GM19452 (cell line): ENCODE results near the gene CEP55.
"Not testable (repeated sequence)": the region's sequence is repeated elsewhere in the genome, so short reads cannot be mapped to it uniquely, and the experiment has no call there.

Source experiments
- ATAC-seq: cut with Tn5 transposase; IDR thresholded peaks from one replicate; pipeline ENCODE4 v1.9.1; 2021; ENCODE audit not compliant: unreplicated experiment

CEP55 gene

GRCh38 chr10:93509816-93510215, 13.4 kb downstream of the CEP55 start:
- ATAC-seq: no peak

GRCh38 chr10:93512565-93512964, 16.2 kb downstream of the CEP55 start:
- ATAC-seq: no peak

GRCh38 chr10:93513091-93513490, 16.7 kb downstream of the CEP55 start:
- no peak for ATAC-seq

DNA sequence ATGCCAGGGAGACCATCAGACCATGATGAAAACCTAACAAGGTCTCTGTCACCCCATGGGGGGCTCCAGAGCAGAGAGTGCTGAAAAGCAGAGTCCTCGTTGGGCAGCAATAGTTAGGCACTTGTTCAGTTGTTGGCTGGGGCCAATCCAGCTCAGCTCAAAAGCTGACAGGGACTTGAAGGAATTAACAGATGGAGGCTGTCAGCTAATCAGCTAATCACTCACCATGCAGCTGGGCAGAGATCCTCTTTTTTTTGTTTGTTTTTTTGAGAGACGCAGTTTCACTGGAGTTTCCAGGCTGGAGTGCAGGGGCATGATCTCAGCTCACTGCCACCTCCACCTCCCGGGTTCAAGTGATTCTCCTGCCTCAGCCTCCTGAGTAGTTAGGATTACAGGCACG, 18.1 kb downstream of the CEP55 start:
- no peak for ATAC-seq

DNA sequence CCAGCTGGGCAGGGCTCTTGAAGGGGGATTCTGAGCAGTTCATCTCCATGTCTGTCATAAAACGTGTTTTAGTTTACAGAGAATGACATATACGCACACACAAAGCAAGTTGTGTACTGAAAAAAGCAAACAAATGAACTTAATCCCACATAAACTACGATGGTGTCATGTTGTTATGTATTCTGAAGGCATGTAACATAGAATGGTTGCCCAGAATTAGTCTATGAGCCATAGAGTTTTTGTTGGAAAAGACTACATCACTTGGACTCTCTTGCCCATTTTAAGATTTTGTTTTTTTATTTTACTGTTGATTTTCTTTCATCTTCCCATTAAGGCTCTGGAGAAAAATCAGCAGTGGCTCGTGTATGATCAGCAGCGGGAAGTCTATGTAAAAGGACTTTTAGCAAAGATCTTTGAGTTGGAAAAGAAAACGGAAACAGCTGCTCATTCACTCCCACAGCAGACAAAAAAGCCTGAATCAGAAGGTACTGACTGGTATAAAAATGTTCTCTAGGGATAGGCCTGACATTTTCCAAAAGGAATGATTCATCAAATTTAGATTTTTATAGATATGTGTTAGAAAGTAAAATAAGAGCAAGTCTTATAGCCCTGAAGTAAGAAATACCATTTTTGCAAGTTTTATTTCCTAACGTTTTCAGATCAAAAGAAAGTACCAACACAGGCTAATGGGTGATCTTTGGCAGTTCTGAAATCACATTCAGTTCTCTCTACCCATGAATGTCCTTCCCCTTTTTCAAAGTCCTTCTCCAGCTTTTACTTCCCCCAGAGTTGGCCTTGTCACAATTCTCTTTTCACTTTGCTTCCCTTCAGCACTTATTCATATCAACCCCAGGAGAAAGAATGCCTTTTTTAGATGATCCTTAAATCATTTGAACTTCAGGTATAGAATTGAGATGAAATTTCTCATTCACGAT, 18.9 kb downstream of the CEP55 start:
- ATAC-seq: no peak

DNA sequence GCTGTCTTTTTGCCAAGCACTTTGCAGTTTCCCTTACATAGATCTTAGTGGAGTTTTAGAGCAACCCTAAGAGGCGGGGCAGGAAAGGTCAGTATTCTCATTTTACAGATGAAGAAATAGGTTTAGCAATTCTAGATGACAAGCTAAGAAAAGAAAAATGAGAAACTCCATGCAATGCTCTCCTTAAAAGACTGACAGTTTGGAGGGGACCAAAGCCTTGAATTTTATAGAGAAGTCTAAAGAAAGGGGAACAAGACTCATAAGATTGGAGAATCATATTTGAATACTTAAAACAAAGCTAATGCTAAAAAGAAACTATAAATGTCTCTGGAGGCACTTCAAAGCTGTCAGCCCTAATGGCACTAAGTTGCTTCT, 19.6 kb downstream of the CEP55 start:
- ATAC-seq: no peak

DNA sequence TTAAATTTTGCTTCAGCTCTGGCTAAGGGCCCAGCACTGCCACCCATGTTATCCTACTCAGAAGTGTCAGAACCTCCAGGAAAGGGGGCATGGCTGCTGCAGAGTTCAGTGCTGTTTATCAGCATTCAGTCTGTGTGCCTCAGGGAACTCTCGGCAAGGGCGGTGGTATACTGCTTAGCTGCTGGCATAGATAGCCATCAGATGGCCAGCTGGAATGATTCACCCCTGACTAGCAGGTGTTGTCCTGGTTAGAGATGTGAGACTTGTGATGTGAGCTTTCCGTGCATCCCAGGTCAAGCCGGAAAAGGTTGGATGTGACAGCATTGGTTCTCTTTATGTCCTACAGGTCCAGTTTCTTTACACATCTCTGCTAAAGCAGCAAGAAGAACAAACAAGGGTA, 22.1 kb downstream of the CEP55 start:
- ATAC-seq: no peak

DNA sequence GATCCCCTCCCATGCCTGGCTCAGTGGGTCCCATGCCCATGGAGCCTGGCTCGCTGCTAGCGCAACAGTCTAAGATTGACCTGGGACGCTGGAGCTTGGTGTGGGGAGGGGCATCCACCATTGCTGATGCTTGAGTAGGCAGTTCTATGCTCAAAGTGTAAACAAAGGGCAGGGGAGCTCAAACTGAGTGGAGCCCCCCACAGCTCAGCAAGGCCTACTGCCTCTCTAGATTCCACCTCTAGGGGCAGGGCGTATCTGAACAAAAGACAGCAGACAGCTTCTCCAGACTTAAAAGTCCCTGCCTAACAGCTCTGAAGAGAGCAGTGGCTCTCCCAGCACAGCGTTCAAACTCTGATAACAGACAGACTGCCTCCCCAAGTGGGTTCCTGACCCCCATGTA, 38.9 kb downstream of the CEP55 start:
- ATAC-seq: no peak

DNA sequence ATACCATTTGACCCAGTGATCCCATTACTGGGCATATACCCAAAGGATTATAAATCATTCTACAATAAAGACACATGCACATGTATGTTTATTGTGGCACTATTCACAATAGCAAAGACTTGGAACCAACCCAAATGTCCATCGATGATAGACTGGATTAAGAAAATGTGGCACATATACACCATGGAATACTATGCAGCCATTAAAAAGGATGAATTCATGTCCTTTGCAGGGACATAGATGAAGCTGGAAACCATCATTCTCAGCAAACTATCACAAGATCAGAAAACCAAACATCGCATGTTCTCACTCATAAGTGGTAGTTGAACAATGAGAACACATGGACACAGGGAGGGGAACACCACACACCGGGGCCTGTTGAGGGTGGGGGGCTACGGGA, 44.5 kb downstream of the CEP55 start:
- not testable (repeated sequence) for ATAC-seq

DNA sequence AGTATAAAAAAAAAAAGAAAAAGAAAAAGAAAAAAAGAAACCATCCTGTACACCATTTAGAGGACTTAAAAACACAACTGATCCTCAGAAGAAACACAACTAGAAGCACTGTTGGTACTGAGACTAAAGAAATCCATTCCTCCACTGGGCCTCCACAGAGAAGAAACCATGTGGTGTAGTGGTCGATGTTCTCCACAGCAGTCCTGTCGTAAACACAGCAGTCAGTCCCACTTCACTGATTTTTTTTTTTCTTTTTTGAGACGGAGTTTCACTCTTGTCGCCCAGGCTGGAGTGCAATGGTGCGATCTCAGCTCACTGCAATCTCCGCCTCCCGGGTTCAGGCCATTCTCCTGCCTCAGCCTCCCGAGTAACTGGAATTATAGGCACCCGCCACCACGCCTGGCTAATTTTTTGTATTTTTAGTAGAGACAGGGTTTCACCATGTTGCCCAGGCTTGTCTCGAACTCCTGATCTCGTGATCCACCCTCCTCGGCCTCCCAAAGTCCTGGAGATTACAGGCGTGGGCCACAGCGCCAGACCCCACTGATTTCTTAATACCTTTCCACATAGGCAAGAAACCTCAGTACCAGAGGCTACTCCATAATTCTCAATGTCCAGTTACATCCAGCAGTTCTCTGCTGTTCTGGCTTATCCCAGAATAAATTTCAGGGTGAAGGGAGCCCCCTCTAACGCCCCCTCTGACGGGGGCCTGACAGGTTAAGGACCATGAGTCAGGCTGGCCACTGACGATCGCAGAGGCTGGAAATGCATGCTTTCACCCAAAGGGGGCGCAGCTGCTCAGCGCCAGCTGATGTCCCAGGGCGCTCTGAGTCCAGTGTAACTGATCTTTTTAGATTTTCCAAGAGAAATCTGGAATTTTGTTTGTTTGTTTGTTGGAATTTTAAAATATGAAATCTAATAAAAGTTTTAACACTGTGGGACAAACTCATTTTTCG, 45.3 kb downstream of the CEP55 start:
- ATAC-seq: no peak

DNA sequence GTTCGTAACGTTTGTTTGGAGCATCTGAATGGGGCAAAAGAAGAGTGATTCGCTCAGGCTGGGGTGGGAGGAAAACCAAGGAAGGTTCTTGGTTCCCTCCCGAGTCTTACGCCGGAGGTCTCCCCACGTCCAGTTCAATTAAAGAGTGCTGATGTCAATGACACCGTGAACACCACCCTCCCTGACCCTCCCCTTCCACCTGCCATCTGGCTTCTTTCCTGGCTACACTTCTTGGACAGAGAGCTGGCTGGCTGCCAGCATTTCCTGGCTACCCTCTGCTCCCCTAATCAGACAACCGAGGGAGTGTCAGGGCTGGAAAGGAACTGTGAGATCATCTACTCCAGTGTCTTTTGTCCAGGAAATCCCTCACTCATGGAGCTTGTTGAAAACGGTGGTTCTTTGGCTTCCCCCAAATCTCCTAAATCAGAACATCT, 46.0 kb downstream of the CEP55 start:
- ATAC-seq: no peak

- not testable (repeated sequence) for ATAC-seq
Measured at GRCh38 chr10:93546995-93547394, 50.6 kb downstream of the CEP55 start.

- no peak for ATAC-seq
Measured at GRCh38 chr10:93547522-93547921, 51.1 kb downstream of the CEP55 start.

DNA sequence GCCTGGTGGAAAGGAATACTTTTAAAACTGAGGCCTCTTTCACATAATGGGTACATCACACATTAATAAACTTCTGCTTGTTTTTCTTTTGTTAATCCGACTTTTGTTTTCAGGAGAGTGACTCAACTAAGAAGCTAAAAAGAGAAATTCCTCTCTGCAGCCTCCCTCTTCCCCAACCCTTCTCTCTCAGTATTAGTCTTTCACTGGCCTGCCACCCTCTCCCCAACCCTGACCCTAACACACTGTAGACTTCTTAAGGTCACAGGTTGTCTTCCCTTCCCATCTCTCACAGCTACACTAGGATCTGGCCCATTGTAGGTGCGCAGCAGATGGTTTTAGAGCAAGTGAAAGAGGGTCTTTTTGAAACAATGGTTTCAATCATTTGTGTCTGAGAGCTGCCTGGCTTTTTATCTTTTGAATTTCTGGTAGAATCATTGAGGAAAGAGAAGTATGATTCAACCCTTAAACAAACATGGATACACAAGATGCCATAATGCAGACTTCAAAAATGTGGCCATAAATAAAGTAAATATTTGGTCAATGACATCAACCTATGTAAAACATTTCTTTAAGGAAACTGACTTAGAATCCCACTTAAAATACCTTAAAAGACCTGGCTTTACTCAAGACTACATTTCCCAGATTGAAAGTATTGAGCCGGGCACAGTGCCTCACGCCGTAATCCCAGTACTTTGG, 52.1 kb downstream of the CEP55 start:
- ATAC-seq: no peak

DNA sequence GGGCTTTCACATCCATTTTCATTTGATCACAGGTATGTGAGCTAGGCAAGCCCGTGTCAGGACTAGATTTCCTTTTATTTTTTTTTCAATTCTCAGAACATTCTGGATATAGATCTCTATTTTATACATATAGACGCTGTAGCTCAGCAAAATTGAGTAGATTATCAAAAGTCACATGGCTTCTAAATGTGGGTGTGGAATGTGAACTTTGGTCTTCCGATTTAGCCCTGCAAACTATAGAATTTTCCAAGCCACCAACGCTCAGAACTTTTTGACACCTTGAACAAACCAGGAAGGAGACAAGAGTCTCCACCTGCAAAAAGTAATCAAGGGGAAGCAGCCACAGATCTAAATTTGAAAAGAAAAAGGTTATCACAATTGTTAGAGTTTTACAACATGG, 54.2 kb downstream of the CEP55 start:
- no peak for ATAC-seq

GRCh38 chr10:93552780-93553179, 56.4 kb downstream of the CEP55 start:
- ATAC-seq: no peak

DNA sequence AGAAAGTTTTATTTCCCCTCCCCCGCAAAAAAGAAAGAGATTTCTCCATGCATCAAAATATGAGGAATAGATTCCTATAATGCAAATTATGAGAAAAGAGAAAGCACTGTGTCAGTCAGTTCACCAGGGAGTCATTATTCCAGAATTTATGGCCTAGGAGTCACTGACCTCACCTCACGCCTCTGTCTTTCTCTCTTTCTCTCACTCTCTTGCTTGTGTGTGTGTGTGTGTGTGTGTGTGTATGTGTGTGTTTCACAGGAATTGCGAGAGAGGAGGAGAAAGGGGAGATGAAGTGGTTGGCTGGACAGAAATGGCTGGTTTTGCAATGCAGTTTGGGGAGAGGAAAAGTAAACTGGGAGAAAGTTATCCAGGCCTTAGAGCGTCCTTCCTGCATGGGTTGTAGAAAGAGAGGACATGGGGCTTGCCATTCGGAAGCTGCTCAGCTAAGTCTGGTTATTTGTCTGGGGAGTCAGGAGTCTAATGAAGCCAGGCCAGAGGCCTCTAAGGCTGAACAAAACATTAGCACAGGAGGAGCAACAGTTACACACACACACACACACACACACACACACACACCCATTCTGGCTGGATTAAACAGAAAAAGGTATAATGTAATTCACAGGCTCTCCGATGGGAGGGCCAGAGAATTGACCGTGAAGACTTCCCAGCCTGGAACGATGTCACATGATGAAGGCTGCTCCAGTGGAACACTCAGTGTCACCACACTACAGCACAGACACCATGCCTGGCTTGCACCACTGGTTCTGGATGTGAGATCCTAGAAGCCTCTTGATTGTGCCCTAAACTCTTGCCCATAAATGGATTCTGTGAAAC, 57.3 kb downstream of the CEP55 start:
- ATAC-seq: no peak

GRCh38 chr10:93554316-93554663, 57.9 kb downstream of the CEP55 start:
- ATAC-seq: no peak

- peak; percentile 75 for ATAC-seq
Measured at GRCh38 chr10:93554760-93555432, 58.5 kb downstream of the CEP55 start.

GRCh38 chr10:93559490-93559889, 63.1 kb downstream of the CEP55 start:
- no peak for ATAC-seq
